Measurements from ENCODE around the gene IMP4. TPM values are rescaled to one million over a fixed set of nuclear protein-coding genes. Genes with fewer than 3 reads are reported as not detected.
A peak's percentile ranks its signal among the peaks of the same experiment; 100 is the strongest.

IMP4 gene, protein sequence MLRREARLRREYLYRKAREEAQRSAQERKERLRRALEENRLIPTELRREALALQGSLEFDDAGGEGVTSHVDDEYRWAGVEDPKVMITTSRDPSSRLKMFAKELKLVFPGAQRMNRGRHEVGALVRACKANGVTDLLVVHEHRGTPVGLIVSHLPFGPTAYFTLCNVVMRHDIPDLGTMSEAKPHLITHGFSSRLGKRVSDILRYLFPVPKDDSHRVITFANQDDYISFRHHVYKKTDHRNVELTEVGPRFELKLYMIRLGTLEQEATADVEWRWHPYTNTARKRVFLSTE
- polyA plus RNA-seq (75.8 to 127 TPM (median 111 TPM) in 3 replicates), polyA minus RNA-seq (71.5 to 192 TPM (median 83.7 TPM) in 3 replicates)
- 54.9 TPM for polyA plus RNA-seq (2011; ENCODE audit: low read depth)
- polyA plus RNA-seq (2011; cell fraction: cytosol; rRNA removed) = 82.3 and 145 TPM in 2 replicates
- polyA plus RNA-seq (2011; cell fraction: nucleus; rRNA removed) = 100 and 122 TPM in 2 replicates
- polyA plus RNA-seq (2012; ENCODE audit: low replicate concordance) = 92.9 and 149 TPM in 2 replicates
- polyA minus RNA-seq (2011; cell fraction: cytosol; rRNA and poly(A)+ RNA removed) = 117 TPM
- polyA minus RNA-seq (2011; cell fraction: nucleus; rRNA and poly(A)+ RNA removed) = 26.3 and 30.4 TPM in 2 replicates

DNA sequence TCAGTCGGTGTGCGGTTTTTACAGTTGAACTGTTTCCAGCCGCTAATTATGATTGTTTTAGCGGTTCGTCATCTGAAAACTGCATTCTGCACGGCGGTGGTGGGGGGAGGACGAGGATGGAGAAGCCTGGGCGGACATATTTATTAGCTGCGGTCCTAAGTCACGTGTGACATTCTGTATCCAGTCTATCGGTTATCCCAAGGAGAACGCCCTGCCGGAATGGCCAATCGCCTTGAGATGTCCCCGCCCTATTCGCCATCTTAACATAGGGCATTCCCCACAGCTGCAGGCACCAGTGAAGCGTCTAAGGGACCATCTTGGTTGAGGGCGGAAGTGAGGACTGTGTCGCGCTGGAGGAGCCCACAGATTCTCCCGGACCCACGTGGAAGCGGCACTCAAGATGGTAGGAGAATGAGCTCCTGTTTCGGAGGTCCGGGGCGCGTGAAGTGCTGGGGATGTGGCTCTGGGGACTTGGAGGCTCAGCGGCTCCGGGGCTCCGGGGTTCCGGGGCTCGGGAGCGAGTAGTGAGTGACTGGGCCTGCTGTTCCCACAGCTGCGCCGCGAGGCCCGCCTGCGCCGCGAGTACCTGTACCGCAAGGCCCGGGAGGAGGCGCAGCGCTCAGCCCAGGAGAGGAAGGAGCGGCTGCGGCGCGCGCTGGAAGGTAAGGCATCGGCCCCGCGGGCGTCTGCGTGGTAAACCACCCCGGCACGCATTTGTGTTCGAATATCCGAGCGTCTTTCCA is at the start of gene IMP4:
Gene IMP4, plus strand, starts transcription at position 365 of the 743 bp plus-strand sequence. Its CDS starts 36 bp downstream, at position 401.
- Histone ChIP-seq H3K36me3 (ENCODE audit: control insufficient read depth in 2 of 2, extremely low read depth in 1 of 2, insufficient read depth in 2 of 2, low read length in 2 of 2) (peaks cover 29 to 41% of the 10 kb centered on the region in 2 experiments), H3K9me1 (ENCODE audit: control insufficient read depth, extremely low read depth, insufficient read depth, low read length) (no peaks in the 10 kb centered on the region), H3K27me3 (ENCODE audit: control insufficient read depth, extremely low read depth, insufficient read depth, low read length) (no peaks in the 10 kb centered on the region), H3K4me2 (ENCODE audit: control insufficient read depth, extremely low read depth, insufficient read depth, low read depth, low read length) (peak within 1 kb of the TSS; percentile 80), H3K79me2 (ENCODE audit: control insufficient read depth, insufficient read depth, low read length) (peaks cover 39% of the 10 kb centered on the region), H3K9ac (ENCODE audit: control insufficient read depth, extremely low read depth, insufficient read depth, low read length) (peak within 1 kb of the TSS; percentile 92), H4K20me1 (ENCODE audit: control insufficient read depth, extremely low read depth, insufficient read depth, low read length) (no peaks in the 10 kb centered on the region), H3K27ac (ENCODE audit: control insufficient read depth, insufficient read depth, low read length) (peak within 1 kb of the TSS; percentile 87), H2AFZ (ENCODE audit: control insufficient read depth, low read length) (peak within 1 kb of the TSS; percentile 92), H3K9me3 (ENCODE audit: control insufficient read depth, low read depth, low read length) (no peaks in the 10 kb centered on the region), H3K4me3 (ENCODE audit: control insufficient read depth in 2 of 3, extremely low read depth in 1 of 3, insufficient read depth in 2 of 3, low read depth in 1 of 3, low read length in 3 of 3) (peak within 1 kb of the TSS; percentile 80 to 99 (median 88)), H3K4me1 (ENCODE audit: control insufficient read depth, extremely low read depth, insufficient read depth, low read length) (peaks cover 8% of the 10 kb centered on the region)
- TF ChIP-seq, protein P1, sequence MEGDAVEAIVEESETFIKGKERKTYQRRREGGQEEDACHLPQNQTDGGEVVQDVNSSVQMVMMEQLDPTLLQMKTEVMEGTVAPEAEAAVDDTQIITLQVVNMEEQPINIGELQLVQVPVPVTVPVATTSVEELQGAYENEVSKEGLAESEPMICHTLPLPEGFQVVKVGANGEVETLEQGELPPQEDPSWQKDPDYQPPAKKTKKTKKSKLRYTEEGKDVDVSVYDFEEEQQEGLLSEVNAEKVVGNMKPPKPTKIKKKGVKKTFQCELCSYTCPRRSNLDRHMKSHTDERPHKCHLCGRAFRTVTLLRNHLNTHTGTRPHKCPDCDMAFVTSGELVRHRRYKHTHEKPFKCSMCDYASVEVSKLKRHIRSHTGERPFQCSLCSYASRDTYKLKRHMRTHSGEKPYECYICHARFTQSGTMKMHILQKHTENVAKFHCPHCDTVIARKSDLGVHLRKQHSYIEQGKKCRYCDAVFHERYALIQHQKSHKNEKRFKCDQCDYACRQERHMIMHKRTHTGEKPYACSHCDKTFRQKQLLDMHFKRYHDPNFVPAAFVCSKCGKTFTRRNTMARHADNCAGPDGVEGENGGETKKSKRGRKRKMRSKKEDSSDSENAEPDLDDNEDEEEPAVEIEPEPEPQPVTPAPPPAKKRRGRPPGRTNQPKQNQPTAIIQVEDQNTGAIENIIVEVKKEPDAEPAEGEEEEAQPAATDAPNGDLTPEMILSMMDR (optimal IDR thresholded peaks at IDR 0.05 in 1 of 3, IDR thresholded peaks at IDR 0.05 in 1 of 3, conservative IDR thresholded peaks at IDR 0.05 in 1 of 3; ENCODE audit: extremely low read depth in 1 of 3, insufficient read depth in 2 of 3, low read length in 3 of 3) = peak; percentile 15 to 57 (median 31)
- no peak for TF ChIP-seq EZH2 (IDR thresholded peaks at IDR 0.05; ENCODE audit: low read length)
- peak; percentile 90 for DNase-seq (ENCODE audit: low read depth, low spot score)
- FAIRE-seq = peak; percentile 83
- dilution Hi-C loops (cut with MboI; ENCODE audit: extremely low pct_ligation_motif_present, low sequenced_read_pairs) = no loop called here

DNA sequence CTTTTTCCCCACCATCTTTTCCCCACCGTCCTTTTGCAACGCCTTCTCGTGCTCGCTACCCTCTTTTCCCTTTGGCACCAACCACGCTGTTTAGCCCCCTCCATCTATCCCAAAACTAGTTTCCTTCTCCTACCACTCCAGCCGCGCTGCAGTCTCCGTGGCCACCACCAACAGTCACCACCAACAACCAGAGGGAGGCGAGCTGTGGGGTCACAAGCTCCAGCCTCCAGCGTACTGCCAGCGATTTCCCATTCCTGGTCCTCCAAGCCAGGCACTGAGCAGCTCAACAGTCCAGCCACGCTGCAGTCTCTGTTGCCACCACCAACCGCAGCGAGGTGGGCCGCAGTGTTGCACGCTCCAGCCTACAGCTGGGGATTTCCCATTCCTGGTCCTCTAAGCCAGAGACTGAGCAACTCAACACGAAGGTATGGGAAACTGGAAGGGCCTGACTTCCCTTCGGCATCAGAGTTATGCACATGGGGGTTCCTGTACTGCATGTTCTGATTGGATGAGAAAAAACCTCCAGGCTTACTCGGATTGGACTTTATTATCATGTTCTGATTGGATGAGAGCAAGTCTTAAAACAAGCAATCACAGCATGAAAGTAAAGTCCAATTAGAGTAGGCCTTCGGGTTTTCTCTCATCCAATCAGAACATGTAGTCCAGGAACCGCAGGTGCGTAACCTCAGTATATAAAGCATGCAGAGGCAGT is 42.3 kb upstream of the IMP4 start:
- no peaks in the 10 kb centered on the region for H4K20me1 ChIP-seq (ENCODE audit: control insufficient read depth, extremely low read depth, insufficient read depth, low read length)
- FAIRE-seq (no peak), DNase-seq (ENCODE audit: low read depth, low spot score) (no peak)
- no peaks in the 10 kb centered on the region for H3K36me3 ChIP-seq (ENCODE audit: control insufficient read depth in 2 of 2, extremely low read depth in 1 of 2, insufficient read depth in 2 of 2, low read length in 2 of 2)
- H3K4me1 ChIP-seq (ENCODE audit: control insufficient read depth, extremely low read depth, insufficient read depth, low read length) = no peaks in the 10 kb centered on the region
- H3K9me1 ChIP-seq (ENCODE audit: control insufficient read depth, extremely low read depth, insufficient read depth, low read length) = no peaks in the 10 kb centered on the region
- TF ChIP-seq, protein P1 (optimal IDR thresholded peaks at IDR 0.05 in 1 of 3, IDR thresholded peaks at IDR 0.05 in 1 of 3, conservative IDR thresholded peaks at IDR 0.05 in 1 of 3; ENCODE audit: extremely low read depth in 1 of 3, insufficient read depth in 2 of 3, low read length in 3 of 3) = no peak
- no peak overlapping the region for H2AFZ ChIP-seq (ENCODE audit: control insufficient read depth, low read length)
- H3K4me3 ChIP-seq (ENCODE audit: control insufficient read depth in 2 of 3, extremely low read depth in 1 of 3, insufficient read depth in 2 of 3, low read depth in 1 of 3, low read length in 3 of 3) = no peak overlapping the region
- H3K27ac ChIP-seq (ENCODE audit: control insufficient read depth, insufficient read depth, low read length) = no peak overlapping the region
- no peak overlapping the region for H3K9ac ChIP-seq (ENCODE audit: control insufficient read depth, extremely low read depth, insufficient read depth, low read length)
- no peaks in the 10 kb centered on the region for H3K9me3 ChIP-seq (ENCODE audit: control insufficient read depth, low read depth, low read length)
- no peaks in the 10 kb centered on the region for H3K79me2 ChIP-seq (ENCODE audit: control insufficient read depth, insufficient read depth, low read length)
- dilution Hi-C loops (cut with MboI; ENCODE audit: extremely low pct_ligation_motif_present, low sequenced_read_pairs) = no loop called here
- H3K4me2 ChIP-seq (ENCODE audit: control insufficient read depth, extremely low read depth, insufficient read depth, low read depth, low read length) = no peak overlapping the region
- H3K27me3 ChIP-seq (ENCODE audit: control insufficient read depth, extremely low read depth, insufficient read depth, low read length) = no peaks in the 10 kb centered on the region

Data from keratinocyte (primary cell).